HepG2 (cell line): ENCODE measurements around the gene PCSK7. TPM values are rescaled to one million over a fixed set of nuclear protein-coding genes. Genes with fewer than 3 reads are reported as not detected.

Experiments used
- AGO1 ChIP-seq: fragments of 200-400 bp; formaldehyde crosslinking; IDR thresholded peaks from 2 replicates; pipeline ENCODE4 v1.6.1; 2017; ENCODE audit warnings: mild to moderate bottlenecking, low read depth, low read length, moderate library complexity; ENCODE audit not compliant: poor library complexity, severe bottlenecking
- ELF3 ChIP-seq: IDR thresholded peaks from 2 replicates; pipeline ENCODE4 v1.6.1; 2016; ENCODE audit warnings: missing genetic modification reagents, missing compliant biosample characterization
- ERF ChIP-seq: IDR thresholded peaks from 2 replicates; pipeline ENCODE4 v1.6.1; 2018; ENCODE audit warnings: missing biosample characterization, missing genetic modification reagents
- FLYWCH1 ChIP-seq: sonication (generic); formaldehyde crosslinking; IDR thresholded peaks from 2 replicates; pipeline ENCODE4 v1.8.1; 2023; ENCODE audit warnings: mild to moderate bottlenecking, missing genetic modification reagents
- GABPA ChIP-seq, 2 experiments: IDR thresholded peaks; 2 replicates each; pipeline ENCODE4 v1.6.1; 2011 to 2016; ENCODE audit warnings: low read depth in 2 of 2, low read length in 1 of 2, missing biosample characterization in 1 of 2, missing genetic modification characterization in 1 of 2
- MAF1 ChIP-seq: sonication (generic); formaldehyde crosslinking; IDR thresholded peaks from 2 replicates; pipeline ENCODE4 v1.5.0; 2020; ENCODE audit warnings: missing genetic modification reagents, borderline replicate concordance
- NFKB2 ChIP-seq: sonication (generic); formaldehyde crosslinking; IDR thresholded peaks from 2 replicates; pipeline ENCODE4 v1.4.0; 2020; ENCODE audit warnings: missing genetic modification reagents, borderline replicate concordance
- NKX3-1 ChIP-seq: sonication (generic); formaldehyde crosslinking; IDR thresholded peaks from 2 replicates; pipeline ENCODE4 v1.5.0; 2020; ENCODE audit warnings: missing genetic modification reagents
- NR2C2 ChIP-seq: sonication (generic); formaldehyde crosslinking; IDR thresholded peaks from 2 replicates; pipeline ENCODE4 v1.4.0; 2020; ENCODE audit warnings: missing genetic modification reagents, mild to moderate bottlenecking, moderate library complexity, borderline replicate concordance
- REPIN1 ChIP-seq: sonication (generic); formaldehyde crosslinking; IDR thresholded peaks from 2 replicates; pipeline ENCODE4 v1.8.0; 2022; ENCODE audit warnings: missing genetic modification reagents, low read depth, mild to moderate bottlenecking, borderline replicate concordance
- RFX5 ChIP-seq: IDR thresholded peaks from 2 replicates; pipeline ENCODE4 v1.6.1; 2011; ENCODE audit warnings: low read depth, low read length, improper control_type of control experiment
- SKI ChIP-seq: fragments of 450-650 bp; IDR thresholded peaks from one replicate; pipeline ENCODE4 v1.6.1; 2018; ENCODE audit warnings: mild to moderate bottlenecking; ENCODE audit not compliant: partially characterized antibody
- STAG1 ChIP-seq: sonication (generic); formaldehyde crosslinking; IDR thresholded peaks from 2 replicates; pipeline ENCODE4 v1.4.0; 2020; ENCODE audit warnings: missing genetic modification reagents
- TCF7L2 ChIP-seq: IDR thresholded peaks from 2 replicates; pipeline ENCODE4 v1.6.1; 2011; ENCODE audit warnings: mild to moderate bottlenecking, low read depth, low read length, moderate library complexity
- ZBTB42 ChIP-seq: sonication (generic); formaldehyde crosslinking; IDR thresholded peaks from 2 replicates; pipeline ENCODE4 v1.5.0; 2020; ENCODE audit warnings: mild to moderate bottlenecking, missing genetic modification reagents
- ZBTB7B ChIP-seq: sonication (generic); formaldehyde crosslinking; IDR thresholded peaks from 2 replicates; pipeline ENCODE4 v1.4.0; 2020; ENCODE audit warnings: missing genetic modification reagents
- ZMYM4 ChIP-seq: sonication (generic); formaldehyde crosslinking; IDR thresholded peaks from 2 replicates; pipeline ENCODE4 v1.8.1; 2023; ENCODE audit warnings: mild to moderate bottlenecking, missing genetic modification reagents
- ZNF232 ChIP-seq: sonication (generic); formaldehyde crosslinking; IDR thresholded peaks from 2 replicates; pipeline ENCODE4 v1.4.0; 2020; ENCODE audit warnings: missing genetic modification reagents, borderline replicate concordance
- ZNF761 ChIP-seq: sonication (generic); formaldehyde crosslinking; conservative IDR thresholded peaks from 2 replicates; pipeline ENCODE4 v1.4.0; 2020; ENCODE audit warnings: mild to moderate bottlenecking, missing genetic modification reagents
- polyA plus RNA-seq, 8 experiments: library from polyadenylated mRNA; depleted of rRNA in 3 of 8; stranded (reverse) in 7 of 8; unstranded in 1 of 8; fragments of >200 nt; fragmentation: Illumina TruSeq in 4 of 8; extraction: Trizol in 4 of 8; gene quantifications; 2 replicates each; pipeline versions ENCODE4 v1.2.1 to v1.2.3, GENCODE V29; 2011 to 2016; ENCODE audit warnings: low read depth in 4 of 8, missing spikeins in 1 of 8, mixed read lengths in 1 of 8; ENCODE audit not compliant: insufficient read depth in 1 of 8
- total RNA-seq, 5 experiments: library from RNA; depleted of rRNA; stranded (reverse); fragments of >200 nt; fragmentation: Illumina TruSeq; extraction: Trizol; gene quantifications; 2 replicates each; pipeline ENCODE4 v1.2.3, GENCODE V29; 2016; ENCODE audit warnings: low read depth in 1 of 5
- TF ChIP-seq, protein P1 (sequence below): sonication (generic); formaldehyde crosslinking; IDR thresholded peaks from 2 replicates; pipeline ENCODE4 v1.4.0; 2020; ENCODE audit warnings: mild to moderate bottlenecking, low read depth, missing genetic modification reagents
- TF ChIP-seq, protein P2 (sequence below): sonication (generic); formaldehyde crosslinking; IDR thresholded peaks from 2 replicates; pipeline ENCODE4 v1.4.0; 2020; ENCODE audit warnings: low read depth, missing genetic modification reagents
- TF ChIP-seq, protein P3 (sequence below): IDR thresholded peaks from 2 replicates; pipeline ENCODE4 v1.6.1; 2018; ENCODE audit warnings: missing genetic modification reagents
- TF ChIP-seq, protein P4 (sequence below): sonication (generic); formaldehyde crosslinking; IDR thresholded peaks from 2 replicates; pipeline ENCODE4 v1.4.0; 2020; ENCODE audit warnings: mild to moderate bottlenecking, missing genetic modification reagents

PCSK7 gene
- total and polyA plus RNA-seq, 2 of the 13 experiments (the other 11 are each of a cell fraction or from before 2014, with no cell fraction given): 13.4 to 13.8 TPM

DNA sequence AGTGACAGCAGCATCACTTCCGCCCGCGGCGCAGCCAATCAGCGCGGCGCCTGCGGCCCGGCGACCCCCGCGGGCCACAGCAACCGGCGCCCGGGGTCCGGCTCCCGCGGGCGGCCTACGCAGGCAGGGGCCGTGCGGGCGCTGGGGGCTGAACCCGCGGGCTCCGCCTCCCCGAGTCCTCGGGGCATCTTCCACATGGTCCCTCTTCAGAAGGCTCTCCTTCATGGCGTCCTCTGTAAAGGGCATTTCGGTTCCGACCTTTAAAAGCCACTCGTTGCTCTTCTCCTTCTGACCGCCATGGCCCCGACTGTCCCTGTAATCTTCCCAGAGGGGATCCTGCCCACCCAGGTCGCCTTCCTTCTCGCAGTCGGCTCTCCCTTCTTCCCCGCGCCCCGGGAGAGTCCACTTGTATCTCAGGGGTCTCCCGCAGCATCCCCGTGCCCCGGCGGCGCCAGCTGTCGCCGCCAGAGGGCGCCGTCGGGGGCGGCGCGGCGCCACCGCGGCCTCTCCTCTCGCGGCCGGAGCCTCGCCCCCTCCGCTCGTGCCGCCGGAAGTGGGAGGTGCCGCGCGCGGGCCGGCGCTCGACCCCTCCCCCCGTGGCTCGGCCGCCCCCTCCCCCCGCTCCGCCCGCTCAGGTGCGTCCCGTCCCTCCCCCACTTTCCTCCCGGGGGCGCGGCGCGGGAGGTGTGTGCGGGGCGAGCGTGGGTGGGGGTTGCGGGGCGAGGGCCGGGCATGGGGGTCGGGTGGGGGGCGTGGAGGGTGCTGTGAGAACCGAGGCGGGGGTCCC, 412 bp upstream of the PCSK7 start, which contains the start of gene RNF214 (continued):
- TF ChIP-seq MAF1 (0 out of 2 replicates have a peak, but pooled peaks have one; percentile 20), RFX5 (peak; percentile 71), GABPA (IDR thresholded peaks at IDR 0.05; ENCODE audit: low read depth, low read length) (peak; percentile 81), GABPA (CRISPR knock-in tag; IDR thresholded peaks at IDR 0.05; ENCODE audit: low read depth) (peak; percentile 38), SKI (peak; percentile 39), TCF7L2 (no peak), NR2C2 (peak; percentile 27; the same call in 1 of the 2 replicates), ERF (CRISPR knock-in tag) (0 out of 2 replicates have a peak, but pooled peaks have one; percentile 17), ELF3 (CRISPR knock-in tag) (peak; percentile 28; the same call in 1 of the 2 replicates), NFKB2 (CRISPR knock-in tag) (peak; percentile 50; the same call in 1 of the 2 replicates), REPIN1 (CRISPR knock-in tag) (0 out of 2 replicates have a peak, but pooled peaks have one; percentile 12), FLYWCH1 (CRISPR knock-in tag) (no peak), ZNF232 (CRISPR knock-in tag) (0 out of 2 replicates have a peak, but pooled peaks have one; percentile 45), AGO1 (peak; percentile 54), ZBTB42 (CRISPR knock-in tag) (no peak), STAG1 (CRISPR knock-in tag) (peak; percentile 49; the same call in 1 of the 2 replicates), NKX3-1 (CRISPR knock-in tag) (no peak), ZMYM4 (CRISPR knock-in tag) (peak; percentile 30; the same call in 1 of the 2 replicates), ZBTB7B (peak; percentile 79; the same call in 1 of the 2 replicates), ZNF761 (CRISPR knock-in tag) (0 out of 2 replicates have a peak, but pooled peaks have one; percentile 30)
- TF ChIP-seq, protein P1, sequence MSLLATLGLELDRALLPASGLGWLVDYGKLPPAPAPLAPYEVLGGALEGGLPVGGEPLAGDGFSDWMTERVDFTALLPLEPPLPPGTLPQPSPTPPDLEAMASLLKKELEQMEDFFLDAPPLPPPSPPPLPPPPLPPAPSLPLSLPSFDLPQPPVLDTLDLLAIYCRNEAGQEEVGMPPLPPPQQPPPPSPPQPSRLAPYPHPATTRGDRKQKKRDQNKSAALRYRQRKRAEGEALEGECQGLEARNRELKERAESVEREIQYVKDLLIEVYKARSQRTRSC (CRISPR knock-in tag): no peak
- TF ChIP-seq, protein P2, sequence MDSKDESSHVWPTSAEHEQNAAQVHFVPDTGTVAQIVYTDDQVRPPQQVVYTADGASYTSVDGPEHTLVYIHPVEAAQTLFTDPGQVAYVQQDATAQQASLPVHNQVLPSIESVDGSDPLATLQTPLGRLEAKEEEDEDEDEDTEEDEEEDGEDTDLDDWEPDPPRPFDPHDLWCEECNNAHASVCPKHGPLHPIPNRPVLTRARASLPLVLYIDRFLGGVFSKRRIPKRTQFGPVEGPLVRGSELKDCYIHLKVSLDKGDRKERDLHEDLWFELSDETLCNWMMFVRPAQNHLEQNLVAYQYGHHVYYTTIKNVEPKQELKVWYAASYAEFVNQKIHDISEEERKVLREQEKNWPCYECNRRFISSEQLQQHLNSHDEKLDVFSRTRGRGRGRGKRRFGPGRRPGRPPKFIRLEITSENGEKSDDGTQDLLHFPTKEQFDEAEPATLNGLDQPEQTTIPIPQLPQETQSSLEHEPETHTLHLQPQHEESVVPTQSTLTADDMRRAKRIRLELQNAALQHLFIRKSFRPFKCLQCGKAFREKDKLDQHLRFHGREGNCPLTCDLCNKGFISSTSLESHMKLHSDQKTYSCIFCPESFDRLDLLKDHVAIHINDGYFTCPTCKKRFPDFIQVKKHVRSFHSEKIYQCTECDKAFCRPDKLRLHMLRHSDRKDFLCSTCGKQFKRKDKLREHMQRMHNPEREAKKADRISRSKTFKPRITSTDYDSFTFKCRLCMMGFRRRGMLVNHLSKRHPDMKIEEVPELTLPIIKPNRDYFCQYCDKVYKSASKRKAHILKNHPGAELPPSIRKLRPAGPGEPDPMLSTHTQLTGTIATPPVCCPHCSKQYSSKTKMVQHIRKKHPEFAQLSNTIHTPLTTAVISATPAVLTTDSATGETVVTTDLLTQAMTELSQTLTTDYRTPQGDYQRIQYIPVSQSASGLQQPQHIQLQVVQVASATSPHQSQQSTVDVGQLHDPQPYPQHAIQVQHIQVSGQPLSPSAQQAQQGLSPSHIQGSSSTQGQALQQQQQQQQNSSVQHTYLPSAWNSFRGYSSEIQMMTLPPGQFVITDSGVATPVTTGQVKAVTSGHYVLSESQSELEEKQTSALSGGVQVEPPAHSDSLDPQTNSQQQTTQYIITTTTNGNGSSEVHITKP (CRISPR knock-in tag): peak; percentile 80
- TF ChIP-seq, protein P3, sequence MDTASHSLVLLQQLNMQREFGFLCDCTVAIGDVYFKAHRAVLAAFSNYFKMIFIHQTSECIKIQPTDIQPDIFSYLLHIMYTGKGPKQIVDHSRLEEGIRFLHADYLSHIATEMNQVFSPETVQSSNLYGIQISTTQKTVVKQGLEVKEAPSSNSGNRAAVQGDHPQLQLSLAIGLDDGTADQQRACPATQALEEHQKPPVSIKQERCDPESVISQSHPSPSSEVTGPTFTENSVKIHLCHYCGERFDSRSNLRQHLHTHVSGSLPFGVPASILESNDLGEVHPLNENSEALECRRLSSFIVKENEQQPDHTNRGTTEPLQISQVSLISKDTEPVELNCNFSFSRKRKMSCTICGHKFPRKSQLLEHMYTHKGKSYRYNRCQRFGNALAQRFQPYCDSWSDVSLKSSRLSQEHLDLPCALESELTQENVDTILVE (CRISPR knock-in tag): peak; percentile 77; the same call in 1 of the 2 replicates
- TF ChIP-seq, protein P4, sequence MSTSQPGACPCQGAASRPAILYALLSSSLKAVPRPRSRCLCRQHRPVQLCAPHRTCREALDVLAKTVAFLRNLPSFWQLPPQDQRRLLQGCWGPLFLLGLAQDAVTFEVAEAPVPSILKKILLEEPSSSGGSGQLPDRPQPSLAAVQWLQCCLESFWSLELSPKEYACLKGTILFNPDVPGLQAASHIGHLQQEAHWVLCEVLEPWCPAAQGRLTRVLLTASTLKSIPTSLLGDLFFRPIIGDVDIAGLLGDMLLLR: 0 out of 2 replicates have a peak, but pooled peaks have one; percentile 24
